ENCODE results near the gene ZIC4. TPM values are rescaled to one million over a fixed set of nuclear protein-coding genes. Genes with fewer than 3 reads are reported as not detected.

Gene ZIC4
- total and polyA plus RNA-seq, 2 of the 8 experiments (the other 6 are each of a cell fraction or from before 2014, with no cell fraction given) = 0.03 to 0.13 TPM

GRCh38 chr3:147428754-147429153, 22.4 kb upstream of the ZIC4 start:
- Histone ChIP-seq H4K8ac (ENCODE audit: extremely low read depth, insufficient read depth, low read length) (no peak overlapping the region), H2AK5ac (ENCODE audit: low read depth, low read length) (no peak overlapping the region), H3K56ac (replicated peaks; ENCODE audit: insufficient read length, low read depth, low read length) (no peak overlapping the region), H3K4me3 (ENCODE audit: extremely low read depth in 1 of 4, insufficient read depth in 2 of 4, low read depth in 3 of 4, low read length in 4 of 4) (no peak overlapping the region), H3K4me2 (ENCODE audit: insufficient read depth in 1 of 2, low read depth in 2 of 2, low read length in 2 of 2) (no peak overlapping the region), H3K23ac (ENCODE audit: insufficient read length) (no peak overlapping the region), H3K27ac (ENCODE audit: low read depth, low read length) (no peak overlapping the region), H3K27me3 (replicated peaks in 1 of 4; ENCODE audit: control insufficient read depth in 3 of 4, extremely low read depth in 1 of 4, insufficient read depth in 3 of 4, low read length in 3 of 4) (peaks cover 14 to 29% (median 18%) of the 10 kb centered on the region in 4 experiments; a peak in 6 of 7 replicates), H4K20me1 (replicated peaks in 1 of 2; ENCODE audit: control insufficient read depth in 1 of 2, insufficient read depth in 2 of 2, low read length in 2 of 2) (peaks cover 0 to 3% of the 10 kb centered on the region in 2 experiments), H2AFZ (ENCODE audit: low read length) (no peak overlapping the region), H3K79me1 (ENCODE audit: low read depth, low read length) (no peaks in the 10 kb centered on the region), H3K9ac (replicated peaks in 1 of 4; ENCODE audit: extremely low read depth in 1 of 4, low read depth in 3 of 4, low read length in 3 of 4) (no peak overlapping the region), H3K4ac (replicated peaks; ENCODE audit: insufficient read length, low read depth, low read length) (no peak overlapping the region), H2BK120ac (replicated peaks; ENCODE audit: low read depth, low read length) (no peak overlapping the region), H3K14ac (ENCODE audit: insufficient read length) (no peak overlapping the region), H2BK15ac (ENCODE audit: low read length) (no peak overlapping the region), H2BK12ac (ENCODE audit: low read depth, low read length) (no peak overlapping the region), H2BK5ac (ENCODE audit: low read depth, low read length) (no peak overlapping the region), H4K91ac (replicated peaks; ENCODE audit: insufficient read length, low read length) (no peak overlapping the region), H3K18ac (ENCODE audit: extremely low read depth, low read length) (no peak overlapping the region), H3K79me2 (ENCODE audit: control insufficient read depth in 1 of 2, insufficient read depth in 2 of 2, low read length in 2 of 2) (no peaks in the 10 kb centered on the region), H3K36me3 (ENCODE audit: control insufficient read depth in 2 of 4, insufficient read depth in 4 of 4, low read length in 3 of 4) (no peaks in the 10 kb centered on the region), H3K4me1 (replicated peaks in 1 of 4; ENCODE audit: control insufficient read depth in 3 of 4, insufficient read depth in 4 of 4, low read length in 3 of 4) (peaks cover 0 to 7% (median 0%) of the 10 kb centered on the region in 4 experiments; a peak in 4 of 7 replicates), H4K5ac (ENCODE audit: insufficient read length, low read depth, low read length) (no peak overlapping the region), H2BK20ac (ENCODE audit: low read length) (no peak overlapping the region), H3K9me3 (ENCODE audit: insufficient read depth in 2 of 2, low read depth in 1 of 2, low read length in 1 of 2) (no peaks in the 10 kb centered on the region), H3K23me2 (ENCODE audit: low read depth, low read length) (no peaks in the 10 kb centered on the region; the same call in 1 of the 2 replicates)
- ChIA-PET CTCF (ENCODE audit: partially characterized antibody) (interaction anchor here (0.6 to 1.0 kb wide), 3 partner anchors 10 to 511 kb away, joined by 3 to 6 read pairs (median 3); no protein-coding TSS in a partner anchor), POLR2A (ENCODE audit: partially characterized antibody) (no interaction called here)
- DNase-seq (ENCODE audit: low read depth in 1 of 2, low spot score in 2 of 2) (no peak), FAIRE-seq (no peak)
- WGBS, 2 experiments (ENCODE audit: extremely low coverage in 1 of 2, insufficient coverage in 1 of 2, insufficient read length in 1 of 2, insufficient replicate concordance in 2 of 2, low coverage in 1 of 2, low lambda C conversion rate in 2 of 2, missing lambda C conversion rate in 1 of 2) = 93% methylated on average over 2 of the region's 2 CpGs; no CpG with 5 or more reads in 1 of the 2 experiments
- TF ChIP-seq YY1 (IDR thresholded peaks at IDR 0.05; ENCODE audit: low read depth, low read length) (no peak), PHF8 (conservative IDR thresholded peaks at IDR 0.05; ENCODE audit: low read depth, low read length) (no peak), POU5F1 (IDR thresholded peaks at IDR 0.05; ENCODE audit: low read depth, low read length) (no peak), TBP (IDR thresholded peaks at IDR 0.05; ENCODE audit: low read depth, low read length) (no peak), BACH1 (IDR thresholded peaks at IDR 0.05; ENCODE audit: low read length) (no peak), SIRT6 (IDR thresholded peaks at IDR 0.05; ENCODE audit: low read length) (no peak)

All from H1 (cell line).